K562 (cell line): ENCODE results near the gene FYB1. TPM values are rescaled to one million over a fixed set of nuclear protein-coding genes. Genes with fewer than 3 reads are reported as not detected.

Experiments used
- CBFA2T3 ChIP-seq: fragments of 450-650 bp; IDR thresholded peaks from 2 replicates; pipeline ENCODE4 v1.6.1; 2017
- CCNT2 ChIP-seq: IDR thresholded peaks from 2 replicates; pipeline ENCODE4 v1.6.1; 2011; ENCODE audit warnings: borderline replicate concordance, low read depth, mild to moderate bottlenecking, moderate library complexity, mixed read lengths, low read length; ENCODE audit not compliant: insufficient read length; ENCODE audit errors: extremely low read depth
- MYNN ChIP-seq, 2 experiments: sonication (generic); formaldehyde crosslinking in 1 of 2; IDR thresholded peaks; 2 replicates each; pipeline versions ENCODE4 v1.5.0 to v1.6.1; 2016 to 2020; ENCODE audit warnings: antibody characterized with exemption in 1 of 2, missing genetic modification reagents in 1 of 2
- NFE2L1 ChIP-seq: fragments of 450-650 bp; IDR thresholded peaks from 2 replicates; pipeline ENCODE4 v1.6.1; 2016; ENCODE audit warnings: missing genetic modification characterization, low read depth, mild to moderate bottlenecking, missing compliant biosample characterization, moderate library complexity, borderline replicate concordance
- RBM34 ChIP-seq: fragments of 200-400 bp; formaldehyde crosslinking; IDR thresholded peaks from 2 replicates; pipeline ENCODE4 v1.6.1; 2018; ENCODE audit warnings: low read length, borderline replicate concordance; ENCODE audit not compliant: insufficient read depth
- REST ChIP-seq, 2 experiments: fragments of 450-650 bp; formaldehyde crosslinking in 1 of 2; IDR thresholded peaks; 2 replicates each; pipeline versions ENCODE4 v1.4.0 to v1.6.1; 2014 to 2020; ENCODE audit warnings: mild to moderate bottlenecking in 2 of 2, borderline replicate concordance in 1 of 2, low read depth in 1 of 2
- SMARCC2 ChIP-seq: fragments of 450-650 bp; IDR thresholded peaks from 2 replicates; pipeline ENCODE4 v1.6.1; 2017; ENCODE audit warnings: antibody characterized with exemption, moderate library complexity, mild to moderate bottlenecking, low read depth
- UBTF ChIP-seq, 2 experiments: IDR thresholded peaks; 2 replicates each; pipeline ENCODE4 v1.6.1; 2012; ENCODE audit warnings: improper control_type of control experiment in 2 of 2, low read depth in 2 of 2, low read length in 2 of 2, borderline replicate concordance in 1 of 2
- ZFPM2 ChIP-seq: fragments of 250-450 bp; sonication (Bioruptor Pico); IDR thresholded peaks from 2 replicates; pipeline ENCODE4 v1.5.1; 2022; ENCODE audit warnings: mild to moderate bottlenecking
- ZNF12 ChIP-seq: sonication (generic); formaldehyde crosslinking; IDR thresholded peaks from 2 replicates; pipeline ENCODE4 v1.4.0; 2020; ENCODE audit warnings: mild to moderate bottlenecking, missing genetic modification reagents
- ZNF239 ChIP-seq: fragments of 250-450 bp; sonication (Bioruptor Pico); IDR thresholded peaks from 2 replicates; pipeline ENCODE4 v1.4.0; 2020; ENCODE audit warnings: mild to moderate bottlenecking
- ZNF316 ChIP-seq: fragments of 450-650 bp; IDR thresholded peaks from 2 replicates; pipeline ENCODE4 v1.6.1; 2016
- polyA plus RNA-seq, 8 experiments: library from polyadenylated mRNA; depleted of rRNA in 4 of 8; stranded (reverse) in 5 of 8; unstranded in 3 of 8; fragments of >200 nt; fragmentation: Nextera tagmentation in 2 of 8; fragmentation: Illumina TruSeq in 1 of 8; extraction: Ambion mirVana in 2 of 8; extraction: Trizol in 1 of 8; gene quantifications; 2 replicates each; pipeline versions ENCODE4 v1.2.1 to v1.2.3, GENCODE V29; 2011 to 2014; ENCODE audit warnings: inconsistent platforms in 1 of 8, missing spikeins in 1 of 8
- total RNA-seq, 7 experiments: library from RNA; depleted of rRNA in 6 of 7; stranded (reverse); fragments of >200 nt in 6 of 7; fragmentation: Illumina TruSeq in 2 of 7; extraction: Trizol in 2 of 7; gene quantifications; 2 replicates each; pipeline versions ENCODE4 v1.2.1 to v1.2.3, GENCODE V29; 2011 to 2021; ENCODE audit warnings: low replicate concordance in 1 of 7

FYB1 gene
- total and polyA plus RNA-seq, 9 of the 15 experiments (the other 6 are each of a cell fraction or from before 2014, with no cell fraction given): 4.7 to 31.5 (median 9.7) TPM

- TF ChIP-seq UBTF (IDR thresholded peaks at IDR 0.05; ENCODE audit: borderline replicate concordance in 1 of 2, low read depth in 2 of 2, low read length in 2 of 2): no peak
- TF ChIP-seq RBM34: no peak
- no peak for TF ChIP-seq ZNF12
- TF ChIP-seq SMARCC2: peak; percentile 80; the same call in 1 of the 2 replicates
- TF ChIP-seq REST (IDR thresholded peaks at IDR 0.05; ENCODE audit: borderline replicate concordance): peak; percentile 15; the same call in 1 of the 2 replicates
- TF ChIP-seq REST (CRISPR knock-in tag; IDR thresholded peaks at IDR 0.05; ENCODE audit: low read depth): no peak
- TF ChIP-seq MYNN (IDR thresholded peaks at IDR 0.05): no peak
- no peak for TF ChIP-seq MYNN (CRISPR knock-in tag; IDR thresholded peaks at IDR 0.05)
- TF ChIP-seq ZNF239 (CRISPR knock-in tag): no peak
- no peak for TF ChIP-seq NFE2L1
- no peak for TF ChIP-seq CCNT2
- no peak for TF ChIP-seq ZNF316
- TF ChIP-seq CBFA2T3: peak; percentile 83
- no peak for TF ChIP-seq ZFPM2 (CRISPR knock-in tag)
These were observed 52.0 kb downstream of the FYB1 start (continued) for GRCh38 chr5:39167141-39167971.
